Measurements from ENCODE around the gene CCSAP.

DNA sequence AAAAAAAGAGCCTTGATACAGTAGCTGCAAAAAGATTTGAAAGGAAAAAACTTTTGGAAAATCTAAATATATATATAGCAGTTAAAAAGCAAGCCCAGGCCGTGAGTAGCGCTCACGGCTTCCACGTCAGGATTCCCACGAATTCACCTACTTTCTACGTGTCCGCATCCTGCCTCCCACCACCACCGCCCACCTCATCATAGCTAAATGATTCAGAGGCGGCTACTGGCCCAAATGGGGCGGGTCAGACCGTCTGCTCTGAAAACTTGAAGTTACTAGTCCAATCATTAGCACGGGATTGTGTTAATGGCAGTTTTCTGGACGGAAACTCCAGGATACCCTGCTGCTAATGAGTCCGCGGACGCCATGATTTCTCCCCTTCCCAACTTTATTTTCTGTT is 1.3 kb upstream of the CCSAP start:
- TF ChIP-seq GATA2 (IDR thresholded peaks at IDR 0.05; ENCODE audit: low read depth, low read length) = no peak
- no peak for TF ChIP-seq GATA3 (IDR thresholded peaks at IDR 0.05; ENCODE audit: low read depth, low read length)

Data from SH-SY5Y (cell line).